ENCODE results near the gene SIX6.

Gene SIX6

GRCh38 chr14:60485598-60486251, 23.2 kb upstream of the SIX6 start, which contains the start of gene C14orf39 (continued):
- peak; percentile 62 for TF ChIP-seq GLIS1 (tag by site-specific recombination; IDR thresholded peaks at IDR 0.05)
- peak; percentile 49; the same call in 1 of the 2 replicates for TF ChIP-seq SP7 (tag by site-specific recombination; IDR thresholded peaks at IDR 0.05)
- TF ChIP-seq ZIC2 (tag by site-specific recombination; IDR thresholded peaks at IDR 0.05): peak; percentile 47
- peak; percentile 61; the same call in 1 of the 2 replicates for TF ChIP-seq ZNF202 (tag by site-specific recombination; IDR thresholded peaks at IDR 0.05; ENCODE audit: borderline replicate concordance)
- no peak for TF ChIP-seq ZNF155 (tag by site-specific recombination; IDR thresholded peaks at IDR 0.05)
- peak; percentile 70 for TF ChIP-seq ZFHX2 (tag by site-specific recombination; conservative IDR thresholded peaks at IDR 0.05)
- peak; percentile 51; the same call in 1 of the 2 replicates for TF ChIP-seq ZBTB48 (tag by site-specific recombination; IDR thresholded peaks at IDR 0.05)
- 0 out of 2 replicates have a peak, but pooled peaks have one; percentile 21 for TF ChIP-seq ZNF692 (tag by site-specific recombination; IDR thresholded peaks at IDR 0.05)
- TF ChIP-seq ZNF747 (tag by site-specific recombination; IDR thresholded peaks at IDR 0.05): no peak
- TF ChIP-seq ZNF610 (tag by site-specific recombination; IDR thresholded peaks at IDR 0.05; ENCODE audit: borderline replicate concordance): peak; percentile 64; the same call in 1 of the 2 replicates
- 0 out of 2 replicates have a peak, but pooled peaks have one; percentile 14 for TF ChIP-seq SP2 (tag by site-specific recombination; IDR thresholded peaks at IDR 0.05)
- TF ChIP-seq ZNF138 (tag by site-specific recombination; IDR thresholded peaks at IDR 0.05; ENCODE audit: borderline replicate concordance): no peak
- TF ChIP-seq KLF9 (tag by site-specific recombination; IDR thresholded peaks at IDR 0.05; ENCODE audit: low read depth): peak; percentile 56; the same call in 1 of the 2 replicates
- 0 out of 2 replicates have a peak, but pooled peaks have one; percentile 22 for TF ChIP-seq ZNF518A (tag by site-specific recombination; conservative IDR thresholded peaks at IDR 0.05; ENCODE audit: low read depth)
- TF ChIP-seq ZNF785 (tag by site-specific recombination; IDR thresholded peaks at IDR 0.05): no peak

- Histone ChIP-seq H3K4me3 (ENCODE audit: low read depth, low read length) (no peak overlapping the region), H3K36me3 (ENCODE audit: control insufficient read depth in 2 of 2, insufficient read depth in 1 of 2, low read length in 2 of 2) (no peaks in the 10 kb centered on the region), H3K27ac (ENCODE audit: extremely low read depth, low read depth, low read length) (no peak overlapping the region), H3K4me1 (ENCODE audit: control insufficient read depth, insufficient read depth, low read length) (no peaks in the 10 kb centered on the region), H3K9me3 (ENCODE audit: control insufficient read depth, insufficient read depth, low read depth, low read length) (no peaks in the 10 kb centered on the region)
- TF ChIP-seq MEIS1 (CRISPR knock-in tag; IDR thresholded peaks at IDR 0.05; ENCODE audit: borderline replicate concordance) (peak; percentile 68; the same call in 1 of the 2 replicates), ELK4 (IDR thresholded peaks at IDR 0.05; ENCODE audit: borderline replicate concordance, low read depth, low read length) (no peak), ZNF169 (tag by site-specific recombination; IDR thresholded peaks at IDR 0.05) (no peak), ZNF248 (tag by site-specific recombination; IDR thresholded peaks at IDR 0.05) (no peak), MZF1 (tag by site-specific recombination; IDR thresholded peaks at IDR 0.05; ENCODE audit: borderline replicate concordance) (no peak), ZNF37A (tag by site-specific recombination; IDR thresholded peaks at IDR 0.05) (no peak), ZNF280D (tag by site-specific recombination; IDR thresholded peaks at IDR 0.05) (no peak), YY1 (tag by site-specific recombination; IDR thresholded peaks at IDR 0.05) (no peak)
- POLR2A ChIA-PET: interaction anchor here (0.6 kb wide), 1 partner anchor 579 kb away, joined by 4 read pairs; no protein-coding TSS in a partner anchor
- CTCF ChIA-PET: interaction anchor here (1.3 kb wide), 1 partner anchor 137 kb away, joined by 4 read pairs; no protein-coding TSS in a partner anchor
Measured at GRCh38 chr14:60487211-60487610, 21.7 kb upstream of the SIX6 start.

Data from HEK293 (cell line).